Peyer's patch (tissue), 4 donors: ENCODE data around the gene ARMC9. TPM values are rescaled to one million over a fixed set of nuclear protein-coding genes. Genes with fewer than 3 reads are reported as not detected.
A peak's percentile ranks its signal among the peaks of the same experiment; 100 is the strongest.
"Not testable (repeated sequence)": the region's sequence is repeated elsewhere in the genome, so short reads cannot be mapped to it uniquely, and the experiment has no call there.

Experiments used
- DNase-seq, 3 donors: peaks; one replicate each; pipeline ENCODE4 v3.0.0-alpha.2; 2017 to 2019
- H3K27ac ChIP-seq, 4 donors: fragments of 200-600 bp; sonication (generic); one replicate each; pipeline ENCODE4 v1.5.1; 2016 to 2019
- H3K27me3 ChIP-seq, 2 donors: fragments of 200-600 bp; sonication (generic); one replicate each; pipeline ENCODE4 v1.5.1; 2019
- H3K36me3 ChIP-seq, 3 donors: fragments of 200-600 bp; sonication (generic); one replicate each; pipeline ENCODE4 v1.5.1; 2016 to 2019
- H3K4me1 ChIP-seq, 4 donors: fragments of 200-600 bp; sonication (generic); one replicate each; pipeline ENCODE4 v1.5.1; 2016 to 2019
- H3K4me3 ChIP-seq, 4 donors: fragments of 200-600 bp; sonication (generic); 1 replicate in 3 of 4; 2 replicates in 1 of 4; pipeline ENCODE4 v1.5.1; 2016 to 2019; ENCODE audit warnings: mild to moderate bottlenecking in 1 of 4
- H3K9me3 ChIP-seq, 4 donors: fragments of 200-600 bp; sonication (generic); one replicate each; pipeline ENCODE4 v1.5.1; 2016 to 2019; ENCODE audit warnings: mild to moderate bottlenecking in 1 of 4
- CTCF ChIP-seq, 6 experiments: fragments of 450-650 bp in 4 of 6; fragments of 200-600 bp in 2 of 6; sonication (generic) in 1 of 6; IDR thresholded peaks; one replicate each; pipeline ENCODE4 v1.5.1; 2017 to 2019; ENCODE audit warnings: antibody characterized with exemption in 6 of 6, mild to moderate bottlenecking in 3 of 6, moderate library complexity in 1 of 6
- POLR2A ChIP-seq, 2 donors: fragments of 450-650 bp; IDR thresholded peaks; one replicate each; pipeline ENCODE4 v1.5.1; 2017; ENCODE audit warnings: antibody characterized with exemption in 2 of 2, mild to moderate bottlenecking in 2 of 2, moderate library complexity in 2 of 2
- total RNA-seq, 4 donors: library from RNA; depleted of rRNA; stranded (reverse); fragments of >200 nt; gene quantifications; one replicate each; pipeline ENCODE4 v1.1.0, GENCODE V29; 2016

The ARMC9 gene
- total RNA-seq, 4 donors from 2014 or later: 3.3 to 15.7 (median 10.5) TPM

- Histone ChIP-seq H3K27ac (no peak overlapping the region), H3K9me3 (no peaks in the 10 kb centered on the region), H3K36me3 (no peaks in the 10 kb centered on the region), H3K27me3 (no peaks in the 10 kb centered on the region), H3K4me1 (peaks cover 0 to 5% (median 0%) of the 10 kb centered on the region in 4 donors), H3K4me3 (no peak overlapping the region)
- peak in 1 of 3 donors; percentile 13 for DNase-seq
- TF ChIP-seq CTCF (IDR thresholded peaks at IDR 0.05) (no peak), POLR2A (IDR thresholded peaks at IDR 0.05) (no peak)
Observed at GRCh38 chr2:231250146-231250545, 51.7 kb downstream of the ARMC9 start.

GRCh38 chr2:231250698-231251097 lies 52.3 kb downstream of the ARMC9 start:
- H3K4me3 ChIP-seq: no peak overlapping the region
- no peaks in the 10 kb centered on the region for H3K4me1 ChIP-seq
- no peak for DNase-seq
- no peaks in the 10 kb centered on the region for H3K36me3 ChIP-seq
- no peak for TF ChIP-seq POLR2A (IDR thresholded peaks at IDR 0.05)
- no peak for TF ChIP-seq CTCF (IDR thresholded peaks at IDR 0.05)
- H3K27ac ChIP-seq: no peak overlapping the region
- H3K27me3 ChIP-seq: no peaks in the 10 kb centered on the region
- no peaks in the 10 kb centered on the region for H3K9me3 ChIP-seq

- not testable (repeated sequence) for H3K36me3 ChIP-seq, H3K4me1 ChIP-seq
Observed at GRCh38 chr2:231253292-231253691, 54.9 kb downstream of the ARMC9 start.

GRCh38 chr2:231256494-231256893 lies 58.1 kb downstream of the ARMC9 start:
- no peaks in the 10 kb centered on the region for H3K27me3 ChIP-seq
- DNase-seq: no peak
- H3K27ac ChIP-seq: no peak overlapping the region
- H3K4me3 ChIP-seq: no peak overlapping the region
- peaks cover 0 to 3% (median 0%) of the 10 kb centered on the region in 3 donors for H3K36me3 ChIP-seq
- no peak for TF ChIP-seq CTCF (IDR thresholded peaks at IDR 0.05)
- no peak for TF ChIP-seq POLR2A (IDR thresholded peaks at IDR 0.05)
- no peaks in the 10 kb centered on the region for H3K9me3 ChIP-seq
- peaks cover 0 to 11% (median 0%) of the 10 kb centered on the region in 4 donors for H3K4me1 ChIP-seq

More at GRCh38 chr2:231253292-231253691, 54.9 kb downstream of the ARMC9 start:
- H3K4me3 ChIP-seq, H3K27me3 ChIP-seq, H3K9me3 ChIP-seq, H3K27ac ChIP-seq: not testable (repeated sequence)
- DNase-seq: peak in 1 of 3 donors; percentile 44

- TF ChIP-seq POLR2A (IDR thresholded peaks at IDR 0.05) (no peak), CTCF (IDR thresholded peaks at IDR 0.05) (no peak)
- H3K4me3 ChIP-seq: no peak overlapping the region
- H3K4me1 ChIP-seq: peaks cover 0 to 11% (median 0%) of the 10 kb centered on the region in 4 donors
- no peak overlapping the region for H3K27ac ChIP-seq
- H3K9me3 ChIP-seq: no peaks in the 10 kb centered on the region
- DNase-seq: no peak
- H3K27me3 ChIP-seq: no peaks in the 10 kb centered on the region
- H3K36me3 ChIP-seq: peaks cover 0 to 3% (median 0%) of the 10 kb centered on the region in 3 donors
Observed at GRCh38 chr2:231257763-231258162, 59.3 kb downstream of the ARMC9 start.

- H3K4me1 ChIP-seq: peaks cover 0 to 11% (median 0%) of the 10 kb centered on the region in 4 donors
- H3K36me3 ChIP-seq: peaks cover 0 to 3% (median 0%) of the 10 kb centered on the region in 3 donors
- peak overlapping the region in 1 of 4 donors; percentile 59 for H3K27ac ChIP-seq
- DNase-seq: peak in 2 of 3 donors; percentile 53 to 64
- H3K9me3 ChIP-seq: no peaks in the 10 kb centered on the region
- TF ChIP-seq POLR2A (IDR thresholded peaks at IDR 0.05): no peak
- TF ChIP-seq CTCF (IDR thresholded peaks at IDR 0.05): no peak
- no peak overlapping the region for H3K4me3 ChIP-seq
- no peaks in the 10 kb centered on the region for H3K27me3 ChIP-seq
Observed at GRCh38 chr2:231258701-231259100, 60.3 kb downstream of the ARMC9 start.
